Gastrocnemius medialis (tissue), 4 donors: ENCODE measurements around the gene OR52H1. TPM values are rescaled to one million over a fixed set of nuclear protein-coding genes. Genes with fewer than 3 reads are reported as not detected.

Source experiments
- ATAC-seq, 2 donors: fragments of 150-250 bp; one replicate each; pipeline ENCODE4 v1.9.1; 2016
- DNase-seq, 2 donors: peaks; one replicate each; pipeline ENCODE4 v3.0.0-alpha.2; 2019
- H3K27ac ChIP-seq, 4 donors: fragments of 200-600 bp; sonication (generic); 1 replicate in 1 of 4; 2 replicates in 3 of 4; pipeline ENCODE4 v1.5.1; 2016 to 2018; ENCODE audit warnings: mild to moderate bottlenecking in 2 of 4, moderate library complexity in 1 of 4
- H3K27me3 ChIP-seq, 3 donors: fragments of 200-600 bp; sonication (generic) in 2 of 3; 1 replicate in 1 of 3; 2 replicates in 2 of 3; pipeline versions ENCODE4 v1.5.1 to v1.6.0; 2016 to 2019; ENCODE audit warnings: mild to moderate bottlenecking in 1 of 3, moderate library complexity in 1 of 3
- H3K36me3 ChIP-seq, 2 donors: fragments of 200-600 bp; sonication (generic) in 1 of 2; one replicate each; pipeline ENCODE4 v1.5.1; 2017 to 2018
- H3K4me1 ChIP-seq, 2 donors: fragments of 200-600 bp; sonication (generic) in 1 of 2; one replicate each; pipeline ENCODE4 v1.5.1; 2016 to 2017; ENCODE audit warnings: mild to moderate bottlenecking in 2 of 2
- H3K4me3 ChIP-seq, 4 donors: fragments of 200-600 bp; sonication (generic) in 3 of 4; 1 replicate in 1 of 4; 2 replicates in 3 of 4; pipeline ENCODE4 v1.5.1; 2016 to 2019; ENCODE audit warnings: mild to moderate bottlenecking in 2 of 4
- H3K9me3 ChIP-seq, 3 donors: fragments of 200-600 bp; sonication (generic) in 2 of 3; 1 replicate in 1 of 3; 2 replicates in 2 of 3; pipeline ENCODE4 v1.5.1; 2016 to 2019
- POLR2A ChIP-seq, 2 donors: fragments of 450-650 bp; IDR thresholded peaks; one replicate each; pipeline ENCODE4 v1.6.1; 2017; ENCODE audit warnings: antibody characterized with exemption in 2 of 2, mild to moderate bottlenecking in 2 of 2, moderate library complexity in 2 of 2
- in situ Hi-C, 4 donors: fragments of 200-750 bp; cut with MboI; loops; one replicate each; pipeline versions ENCODE4 v1.15.0 to v1.8.0; 2017; ENCODE audit warnings: low sequenced_read_pairs in 4 of 4
- intact Hi-C: fragments of 100-400 bp; cut with DNase I; formaldehyde crosslinking; loops from one replicate; pipeline ENCODE4 v1.15.1; 2023; ENCODE audit warnings: low total_unique reads
- total RNA-seq, 4 donors: library from RNA; depleted of rRNA; stranded (reverse); fragments of >200 nt; gene quantifications; one replicate each; pipeline versions ENCODE4 v1.1.0 to v1.2.3, GENCODE V29; 2016
- TF ChIP-seq, protein P1 (sequence below), 5 experiments: fragments of 450-650 bp in 3 of 5; fragments of 200-600 bp in 2 of 5; sonication (generic) in 2 of 5; IDR thresholded peaks in 4 of 5; conservative IDR thresholded peaks in 1 of 5; 1 replicate in 4 of 5; 2 replicates in 1 of 5; pipeline ENCODE4 v1.5.1; 2016 to 2019; ENCODE audit warnings: antibody characterized with exemption in 5 of 5, mild to moderate bottlenecking in 3 of 5, moderate library complexity in 3 of 5

Gene OR52H1
- total RNA-seq, 4 donors from 2014 or later: not detected

DNA sequence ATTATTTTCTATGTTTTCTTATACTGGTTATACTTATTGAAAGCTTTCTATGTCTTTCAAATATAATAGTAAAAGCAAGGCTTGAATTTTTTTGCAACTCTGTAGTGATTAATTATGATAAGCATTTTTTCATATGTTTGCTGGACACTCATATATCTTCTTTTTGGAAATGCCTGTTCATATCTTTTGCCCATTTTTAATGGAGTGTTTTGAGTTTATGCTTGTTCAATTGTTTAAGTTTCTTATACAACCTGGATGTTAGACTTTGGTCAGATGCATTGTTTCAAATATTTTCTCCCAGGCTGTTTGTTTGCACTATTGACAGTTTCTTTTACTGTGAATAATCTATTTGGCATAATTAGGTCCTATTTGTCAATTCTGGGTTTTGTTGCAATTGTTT, 11.9 kb downstream of the OR52H1 start:
- H3K4me3 ChIP-seq: no peak overlapping the region
- DNase-seq: no peak
- ATAC-seq: no peak
- intact Hi-C loops (no loop called here), in situ Hi-C loops (no loop called here)
- no peaks in the 10 kb centered on the region for H3K9me3 ChIP-seq
- H3K27ac ChIP-seq: no peak overlapping the region
- H3K36me3 ChIP-seq: no peaks in the 10 kb centered on the region
- TF ChIP-seq, protein P1, sequence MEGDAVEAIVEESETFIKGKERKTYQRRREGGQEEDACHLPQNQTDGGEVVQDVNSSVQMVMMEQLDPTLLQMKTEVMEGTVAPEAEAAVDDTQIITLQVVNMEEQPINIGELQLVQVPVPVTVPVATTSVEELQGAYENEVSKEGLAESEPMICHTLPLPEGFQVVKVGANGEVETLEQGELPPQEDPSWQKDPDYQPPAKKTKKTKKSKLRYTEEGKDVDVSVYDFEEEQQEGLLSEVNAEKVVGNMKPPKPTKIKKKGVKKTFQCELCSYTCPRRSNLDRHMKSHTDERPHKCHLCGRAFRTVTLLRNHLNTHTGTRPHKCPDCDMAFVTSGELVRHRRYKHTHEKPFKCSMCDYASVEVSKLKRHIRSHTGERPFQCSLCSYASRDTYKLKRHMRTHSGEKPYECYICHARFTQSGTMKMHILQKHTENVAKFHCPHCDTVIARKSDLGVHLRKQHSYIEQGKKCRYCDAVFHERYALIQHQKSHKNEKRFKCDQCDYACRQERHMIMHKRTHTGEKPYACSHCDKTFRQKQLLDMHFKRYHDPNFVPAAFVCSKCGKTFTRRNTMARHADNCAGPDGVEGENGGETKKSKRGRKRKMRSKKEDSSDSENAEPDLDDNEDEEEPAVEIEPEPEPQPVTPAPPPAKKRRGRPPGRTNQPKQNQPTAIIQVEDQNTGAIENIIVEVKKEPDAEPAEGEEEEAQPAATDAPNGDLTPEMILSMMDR (IDR thresholded peaks at IDR 0.05 in 4 of 5, conservative IDR thresholded peaks at IDR 0.05 in 1 of 5): no peak
- no peak for TF ChIP-seq POLR2A (IDR thresholded peaks at IDR 0.05)
- no peaks in the 10 kb centered on the region for H3K27me3 ChIP-seq
- no peaks in the 10 kb centered on the region for H3K4me1 ChIP-seq

- Histone ChIP-seq H3K27ac (no peak overlapping the region), H3K9me3 (no peaks in the 10 kb centered on the region), H3K4me3 (no peak overlapping the region), H3K36me3 (no peaks in the 10 kb centered on the region), H3K27me3 (no peaks in the 10 kb centered on the region), H3K4me1 (no peaks in the 10 kb centered on the region)
- intact Hi-C loops (no loop called here), in situ Hi-C loops (no loop called here)
- ATAC-seq (no peak), DNase-seq (no peak)
- TF ChIP-seq POLR2A (IDR thresholded peaks at IDR 0.05): no peak
- TF ChIP-seq, protein P1 (IDR thresholded peaks at IDR 0.05 in 4 of 5, conservative IDR thresholded peaks at IDR 0.05 in 1 of 5): no peak
These were observed 14.3 kb downstream of the OR52H1 start for GRCh38 chr11:5534046-5534445.

GRCh38 chr11:5531053-5531831, 17.1 kb downstream of the OR52H1 start:
- no peaks in the 10 kb centered on the region for H3K27me3 ChIP-seq
- in situ Hi-C loops: no loop called here
- no peak for DNase-seq
- H3K4me3 ChIP-seq: no peak overlapping the region
- no peaks in the 10 kb centered on the region for H3K36me3 ChIP-seq
- ATAC-seq: no peak
- H3K9me3 ChIP-seq: no peaks in the 10 kb centered on the region
- no peak overlapping the region for H3K27ac ChIP-seq
- intact Hi-C loops: no loop called here
- no peaks in the 10 kb centered on the region for H3K4me1 ChIP-seq
- TF ChIP-seq, protein P1 (IDR thresholded peaks at IDR 0.05 in 4 of 5, conservative IDR thresholded peaks at IDR 0.05 in 1 of 5): no peak
- no peak for TF ChIP-seq POLR2A (IDR thresholded peaks at IDR 0.05)

DNA sequence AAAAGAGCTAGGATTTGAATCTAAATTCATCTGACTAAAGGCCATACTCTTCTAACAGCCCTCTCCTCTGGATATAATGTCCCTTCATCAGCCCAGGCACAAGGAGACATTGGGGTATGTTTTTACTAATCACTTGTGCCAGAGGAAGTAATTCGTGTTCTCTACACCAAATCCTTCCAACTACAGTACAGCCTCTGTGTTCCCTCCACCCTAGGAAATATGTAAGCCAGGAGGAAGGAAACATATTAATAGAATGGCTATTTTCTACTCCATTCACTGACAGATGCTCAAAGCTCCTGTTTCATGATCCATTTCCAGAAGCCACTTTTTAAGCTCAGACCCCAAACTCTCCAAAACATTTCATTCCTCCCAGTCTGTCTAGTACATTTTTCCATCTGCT, 19.8 kb downstream of the OR52H1 start:
- ATAC-seq (no peak), DNase-seq (no peak)
- in situ Hi-C loops: no loop called here
- no peak overlapping the region for H3K27ac ChIP-seq
- no peaks in the 10 kb centered on the region for H3K27me3 ChIP-seq
- intact Hi-C loops: no loop called here
- no peaks in the 10 kb centered on the region for H3K36me3 ChIP-seq
- TF ChIP-seq POLR2A (IDR thresholded peaks at IDR 0.05): no peak
- TF ChIP-seq, protein P1 (IDR thresholded peaks at IDR 0.05 in 4 of 5, conservative IDR thresholded peaks at IDR 0.05 in 1 of 5): no peak
- no peaks in the 10 kb centered on the region for H3K4me1 ChIP-seq
- no peaks in the 10 kb centered on the region for H3K9me3 ChIP-seq
- no peak overlapping the region for H3K4me3 ChIP-seq

DNA sequence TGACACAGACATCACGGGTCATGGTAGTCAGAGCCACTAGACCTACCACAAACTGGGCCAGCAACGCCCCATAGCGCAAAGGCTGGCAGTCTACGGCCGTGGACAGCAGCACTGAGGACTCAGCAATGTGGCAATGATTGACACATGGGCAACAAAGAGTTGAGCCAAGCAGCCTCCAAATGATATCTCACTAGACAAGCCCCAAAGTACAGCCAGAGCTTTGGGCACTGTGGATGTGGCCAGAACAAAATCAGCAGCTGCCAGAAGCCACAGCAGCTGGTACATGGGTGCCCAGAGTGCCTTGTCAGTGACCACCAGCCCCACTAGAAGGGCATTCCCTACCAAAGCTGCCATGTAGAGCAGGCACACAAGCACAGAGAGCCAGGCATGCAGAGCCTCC, 20.6 kb downstream of the OR52H1 start:
- intact Hi-C loops (no loop called here), in situ Hi-C loops (no loop called here)
- no peaks in the 10 kb centered on the region for H3K9me3 ChIP-seq
- no peak for DNase-seq
- H3K4me1 ChIP-seq: no peaks in the 10 kb centered on the region
- H3K4me3 ChIP-seq: no peak overlapping the region
- no peaks in the 10 kb centered on the region for H3K36me3 ChIP-seq
- ATAC-seq: no peak
- no peak for TF ChIP-seq POLR2A (IDR thresholded peaks at IDR 0.05)
- TF ChIP-seq, protein P1 (IDR thresholded peaks at IDR 0.05 in 4 of 5, conservative IDR thresholded peaks at IDR 0.05 in 1 of 5): no peak
- H3K27ac ChIP-seq: no peak overlapping the region
- H3K27me3 ChIP-seq: no peaks in the 10 kb centered on the region
